C4-2B (cell line): ENCODE data around the gene FAXDC2.
"Not testable (repeated sequence)": the region's sequence is repeated elsewhere in the genome, so short reads cannot be mapped to it uniquely, and the experiment has no call there.

Source experiments
- CTCF ChIP-seq: fragments of 450-650 bp; conservative IDR thresholded peaks from 2 replicates; pipeline ENCODE4 v1.5.1; 2017; ENCODE audit warnings: mild to moderate bottlenecking
- ZFX ChIP-seq: fragments of 450-650 bp; IDR thresholded peaks from 2 replicates; pipeline ENCODE4 v1.6.1; 2017

GRCh38 chr5:154835701-154836052, 14.7 kb downstream of the FAXDC2 start:
- TF ChIP-seq CTCF, ZFX: not testable (repeated sequence)
